K562 (cell line): ENCODE measurements around the gene NRXN3. TPM values are rescaled to one million over a fixed set of nuclear protein-coding genes. Genes with fewer than 3 reads are reported as not detected.

Experiments
- ATAC-seq: fragments of 200-7000 bp; cut with Tn5 transposase; 3 replicates; pipeline ENCODE4 v1.9.1; 2020; ENCODE audit warnings: moderate library complexity
- BruUV-seq: library from RNA; stranded (reverse); fragments of 400-500 nt; replicated peaks from 2 replicates; lab custom pipeline; 2021; lab: Mats Ljungman, UMichigan
- CTCF ChIA-PET: fragments of 300-600 bp; formaldehyde crosslinking; extraction: SDS; loops from one replicate; lab custom pipeline; 2021; ENCODE audit warnings: low intra/inter-chr PET ratio; lab: Yijun Ruan, JAX
- POLR2A ChIA-PET: fragments of 300-600, 350-650 bp; sonication (Branson Sonifier 250); formaldehyde crosslinking; extraction: SDS; loops from one replicate; lab custom pipeline; 2021; ENCODE audit warnings: antibody characterized with exemption, inconsistent platforms; lab: Yijun Ruan, JAX
- DNase-seq, 4 experiments: peaks; one replicate each; pipeline versions ENCODE4 v3.0.0 to v3.0.0-alpha.2; 2011 to 2018; ENCODE audit warnings: low spot score in 3 of 4, mixed read lengths in 3 of 4; ENCODE audit errors: extremely low read depth in 1 of 4
- FAIRE-seq: peaks from 2 replicates; lab custom pipeline; 2011; peaks lifted over from hg19 to GRCh38; lab: Jason Lieb, UNC
- H2AFZ ChIP-seq: 2 replicates; pipeline ENCODE4 v1.6.0; 2011; ENCODE audit warnings: low read depth, low read length, control low read depth, inconsistent platforms
- H3K27ac ChIP-seq: fragments of 200-600 bp; 3 replicates; pipeline ENCODE4 v1.8.0; 2011; ENCODE audit warnings: low read depth, mild to moderate bottlenecking, control low read depth, inconsistent platforms, low read length, moderate library complexity, mixed read lengths; ENCODE audit errors: extremely low read depth
- H3K27me3 ChIP-seq, 2 experiments: fragments of 300-600 bp in 1 of 2; 2 replicates in 1 of 2; 3 replicates in 1 of 2; pipeline versions ENCODE4 v1.6.0 to v1.8.0; 2011; ENCODE audit warnings: inconsistent platforms in 2 of 2, low read length in 2 of 2, mild to moderate bottlenecking in 1 of 2, mixed read lengths in 1 of 2, moderate library complexity in 1 of 2; ENCODE audit not compliant: control insufficient read depth in 2 of 2, insufficient read depth in 2 of 2
- H3K36me3 ChIP-seq: fragments of 300-600 bp; 3 replicates; pipeline ENCODE4 v1.8.0; 2011; ENCODE audit warnings: mild to moderate bottlenecking, low read length, inconsistent platforms; ENCODE audit not compliant: control insufficient read depth, insufficient read depth
- H3K4me1 ChIP-seq, 2 experiments: fragments of 200-600 bp in 1 of 2; replicated peaks in 1 of 2; 2 replicates in 1 of 2; 3 replicates in 1 of 2; pipeline versions ENCODE4 v1.5.1 to v1.8.0; 2011; ENCODE audit warnings: inconsistent platforms in 2 of 2, low read length in 2 of 2, mild to moderate bottlenecking in 1 of 2, mixed read lengths in 1 of 2, moderate library complexity in 1 of 2; ENCODE audit not compliant: control insufficient read depth in 2 of 2, insufficient read depth in 2 of 2
- H3K4me2 ChIP-seq: 2 replicates; pipeline ENCODE4 v1.6.1; 2011; ENCODE audit warnings: low read length, control low read depth, inconsistent platforms, mixed read lengths; ENCODE audit not compliant: insufficient read depth
- H3K4me3 ChIP-seq: fragments of 200-600 bp; sonication (generic), shearing (Covaris generic); 2 replicates; pipeline ENCODE4 v1.5.1; 2016; ENCODE audit warnings: control low read depth, inconsistent platforms
- H3K79me2 ChIP-seq: fragments of 200-600 bp; 3 replicates; pipeline ENCODE4 v1.8.0; 2011; ENCODE audit warnings: low read length, inconsistent platforms; ENCODE audit not compliant: control insufficient read depth, insufficient read depth
- H3K9ac ChIP-seq, 2 experiments: 2 replicates each; pipeline versions ENCODE4 v1.6.0 to v1.6.1; 2011; ENCODE audit warnings: low read depth in 2 of 2, low read length in 2 of 2, control low read depth in 1 of 2, inconsistent platforms in 1 of 2, mild to moderate bottlenecking in 1 of 2, mixed read lengths in 1 of 2; ENCODE audit not compliant: insufficient read depth in 1 of 2
- H3K9me1 ChIP-seq: one replicate; pipeline ENCODE4 v1.6.0; 2011; ENCODE audit warnings: inconsistent platforms, mild to moderate bottlenecking, low read length, moderate library complexity; ENCODE audit not compliant: control insufficient read depth, insufficient read depth
- H3K9me3 ChIP-seq: replicated peaks from 2 replicates; pipeline ENCODE4 v1.5.1; 2011; ENCODE audit warnings: low read depth, low read length, inconsistent platforms; ENCODE audit not compliant: control insufficient read depth, insufficient read depth
- H4K20me1 ChIP-seq: replicated peaks from 2 replicates; pipeline ENCODE4 v1.6.1; 2011; ENCODE audit warnings: low read length, inconsistent platforms, mixed read lengths; ENCODE audit not compliant: control insufficient read depth, insufficient read depth
- CEBPG ChIP-seq, 3 experiments: fragments of 200-800 bp in 1 of 3; sonication (Bioruptor generic) in 1 of 3; sonication (generic) in 1 of 3; formaldehyde crosslinking in 1 of 3; IDR thresholded peaks in 2 of 3; conservative IDR thresholded peaks in 1 of 3; 2 replicates each; pipeline versions ENCODE4 v1.6.1 to v1.8.0; 2016 to 2022; ENCODE audit warnings: missing compliant biosample characterization in 2 of 3, missing genetic modification characterization in 2 of 3, mild to moderate bottlenecking in 1 of 3, missing genetic modification reagents in 1 of 3
- EP300 ChIP-seq: IDR thresholded peaks from 2 replicates; pipeline ENCODE4 v1.6.1; 2012; ENCODE audit warnings: low read length, improper control_type of control experiment
- FOXP1 ChIP-seq: sonication (generic); formaldehyde crosslinking; IDR thresholded peaks from 2 replicates; pipeline ENCODE4 v1.8.0; 2022; ENCODE audit warnings: mild to moderate bottlenecking, missing genetic modification reagents
- NR2F6 ChIP-seq: fragments of 450-650 bp; formaldehyde crosslinking; IDR thresholded peaks from 2 replicates; pipeline ENCODE4 v1.4.0; 2020; ENCODE audit warnings: mild to moderate bottlenecking
- RBM25 ChIP-seq: fragments of 200-400 bp; formaldehyde crosslinking; IDR thresholded peaks from 2 replicates; pipeline ENCODE4 v1.6.1; 2018; ENCODE audit warnings: low read length, low read depth, moderate library complexity; ENCODE audit not compliant: severe bottlenecking
- RERE ChIP-seq: sonication (generic); formaldehyde crosslinking; IDR thresholded peaks from 2 replicates; pipeline ENCODE4 v1.8.0; 2023; ENCODE audit warnings: missing genetic modification reagents, mild to moderate bottlenecking, borderline replicate concordance
- RUNX1 ChIP-seq: sonication (generic); IDR thresholded peaks from 2 replicates; pipeline ENCODE4 v1.6.1; 2016; ENCODE audit warnings: antibody characterized with exemption, low read depth
- TCFL5 ChIP-seq: fragments of 250-450 bp; sonication (Bioruptor Pico); conservative IDR thresholded peaks from 2 replicates; pipeline ENCODE4 v1.6.1; 2021; ENCODE audit warnings: mild to moderate bottlenecking, moderate library complexity, matching md5 sums
- TFAP4 ChIP-seq: sonication (generic); formaldehyde crosslinking; IDR thresholded peaks from 2 replicates; pipeline ENCODE4 v1.8.0; 2022; ENCODE audit warnings: missing genetic modification reagents, mild to moderate bottlenecking, moderate library complexity, borderline replicate concordance
- TFE3 ChIP-seq: fragments of 450-650 bp; formaldehyde crosslinking; IDR thresholded peaks from 2 replicates; pipeline ENCODE4 v1.4.0; 2020; ENCODE audit warnings: mild to moderate bottlenecking, mixed read lengths
- ZNF551 ChIP-seq: fragments of 250-450 bp; sonication (Bioruptor Pico); IDR thresholded peaks from 2 replicates; pipeline ENCODE4 v1.5.0; 2021; ENCODE audit warnings: mild to moderate bottlenecking, moderate library complexity
- WGBS: fragments of 100-300 bp; shearing (Covaris generic); methylation state at CpG from one replicate; pipeline ENCODE4 v1.1.6; 2016; ENCODE audit warnings: low coverage, mixed read lengths; ENCODE audit not compliant: insufficient coverage; ENCODE audit errors: missing lambda C conversion rate; 5-methylcytosine and 5-hydroxymethylcytosine counted together
- in situ Hi-C: fragments of 300-500 bp; cut with MboI; formaldehyde crosslinking; loops from 4 replicates; pipeline ENCODE4 v1.15.0; 2018; ENCODE audit warnings: inconsistent platforms, mixed read lengths
- intact Hi-C: fragments of 100-400 bp; cut with micrococcal nuclease; formaldehyde crosslinking; loops from 2 replicates; pipeline ENCODE4 v1.14.2; 2022
- polyA plus RNA-seq, 8 experiments: library from polyadenylated mRNA; depleted of rRNA in 4 of 8; stranded (reverse) in 5 of 8; unstranded in 3 of 8; fragments of >200 nt; fragmentation: Nextera tagmentation in 2 of 8; fragmentation: Illumina TruSeq in 1 of 8; extraction: Ambion mirVana in 2 of 8; extraction: Trizol in 1 of 8; gene quantifications; 2 replicates each; pipeline versions ENCODE4 v1.2.1 to v1.2.3, GENCODE V29; 2011 to 2014; ENCODE audit warnings: inconsistent platforms in 1 of 8, missing spikeins in 1 of 8
- total RNA-seq, 7 experiments: library from RNA; depleted of rRNA in 6 of 7; stranded (reverse); fragments of >200 nt in 6 of 7; fragmentation: Illumina TruSeq in 2 of 7; extraction: Trizol in 2 of 7; gene quantifications; 2 replicates each; pipeline versions ENCODE4 v1.2.1 to v1.2.3, GENCODE V29; 2011 to 2021; ENCODE audit warnings: low replicate concordance in 1 of 7

Gene NRXN3
- total and polyA plus RNA-seq, 9 of the 15 experiments (the other 6 are each of a cell fraction or from before 2014, with no cell fraction given), result 0.09 TPM; not detected in 8

GRCh38 chr14:79805636-79806035, 1635.5 kb downstream of the NRXN3 start (continued):
- no peak for TF ChIP-seq RERE (CRISPR knock-in tag)
- no peak for TF ChIP-seq TCFL5 (CRISPR knock-in tag)

GRCh38 chr14:79809849-79810612, 1639.9 kb downstream of the NRXN3 start:
- Histone ChIP-seq H3K4me3 (no peak overlapping the region), H3K4me1 (no peaks in the 10 kb centered on the region)
- CTCF ChIA-PET, result no interaction called here
- TF ChIP-seq TCFL5 (CRISPR knock-in tag) (no peak), EP300 (no peak), TFE3 (CRISPR knock-in tag) (no peak), FOXP1 (CRISPR knock-in tag) (no peak), TFAP4 (CRISPR knock-in tag) (no peak), RBM25 (no peak), ZNF551 (CRISPR knock-in tag) (no peak), NR2F6 (no peak), RUNX1 (no peak), CEBPG (CRISPR knock-in tag; IDR thresholded peaks at IDR 0.05) (no peak), CEBPG (tag; conservative IDR thresholded peaks at IDR 0.05 in 1 of 2, IDR thresholded peaks at IDR 0.05 in 1 of 2) (no peak)

More at GRCh38 chr14:79809849-79810612, 1639.9 kb downstream of the NRXN3 start:
- no peaks in the 10 kb centered on the region for H3K9me1 ChIP-seq
- H3K27ac ChIP-seq, result no peak overlapping the region
- POLR2A ChIA-PET, result interaction anchor here (0.6 kb wide), 1 partner anchor 15 kb away, joined by 4 read pairs; no protein-coding TSS in a partner anchor
- no peaks in the 10 kb centered on the region for H3K9me3 ChIP-seq
- no peaks in the 10 kb centered on the region for H3K79me2 ChIP-seq
- 0% methylated on average over 3 of the region's 3 CpGs for WGBS
- in situ Hi-C loops, result no loop called here
- FAIRE-seq, result no peak
- no peak overlapping the region for H3K9ac ChIP-seq
- H2AFZ ChIP-seq, result no peak overlapping the region
- no peaks in the 10 kb centered on the region for H3K36me3 ChIP-seq
- H3K4me2 ChIP-seq, result no peak overlapping the region
- H4K20me1 ChIP-seq, result no peaks in the 10 kb centered on the region
- BruUV-seq, result no TSS peak
- no peak for DNase-seq
- ATAC-seq, result no peak
- intact Hi-C loops, result no loop called here
- H3K27me3 ChIP-seq, result no peaks in the 10 kb centered on the region
